HG02763 (cell line): ENCODE results near the gene SPINK2.

ENCODE experiments used
- ATAC-seq: cut with Tn5 transposase; IDR thresholded peaks from one replicate; pipeline ENCODE4 v1.9.1; 2021; ENCODE audit warnings: mild to moderate bottlenecking, moderate library complexity; ENCODE audit not compliant: unreplicated experiment

SPINK2 gene, protein sequence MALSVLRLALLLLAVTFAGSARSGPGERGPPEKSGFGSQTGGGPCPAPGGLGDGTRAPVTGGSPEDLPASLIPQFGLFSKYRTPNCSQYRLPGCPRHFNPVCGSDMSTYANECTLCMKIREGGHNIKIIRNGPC

GRCh38 chr4:56821381-56822243 is at the start of gene SPINK2:
SPINK2 (minus strand) TSS chr4:56821701; CDS start chr4:56821662, 39 bp downstream.
- peak; percentile 39 for ATAC-seq

- ATAC-seq: no peak
Measured at GRCh38 chr4:56870946-56871345, 49.4 kb upstream of the SPINK2 start.

GRCh38 chr4:56863441-56864139 is 42.1 kb upstream of the SPINK2 start:
- no peak for ATAC-seq

GRCh38 chr4:56861360-56861759 is 39.9 kb upstream of the SPINK2 start:
- no peak for ATAC-seq

GRCh38 chr4:56860781-56861180 is 39.3 kb upstream of the SPINK2 start:
- ATAC-seq: no peak

- peak; percentile 41 for ATAC-seq
Measured at GRCh38 chr4:56859841-56860240, 38.3 kb upstream of the SPINK2 start.

- no peak for ATAC-seq
Measured at GRCh38 chr4:56857601-56858309, 36.3 kb upstream of the SPINK2 start.

- ATAC-seq: no peak
Measured at GRCh38 chr4:56856656-56857055, 35.2 kb upstream of the SPINK2 start.

- ATAC-seq: no peak
Measured at GRCh38 chr4:56850910-56851309, 29.4 kb upstream of the SPINK2 start.

DNA sequence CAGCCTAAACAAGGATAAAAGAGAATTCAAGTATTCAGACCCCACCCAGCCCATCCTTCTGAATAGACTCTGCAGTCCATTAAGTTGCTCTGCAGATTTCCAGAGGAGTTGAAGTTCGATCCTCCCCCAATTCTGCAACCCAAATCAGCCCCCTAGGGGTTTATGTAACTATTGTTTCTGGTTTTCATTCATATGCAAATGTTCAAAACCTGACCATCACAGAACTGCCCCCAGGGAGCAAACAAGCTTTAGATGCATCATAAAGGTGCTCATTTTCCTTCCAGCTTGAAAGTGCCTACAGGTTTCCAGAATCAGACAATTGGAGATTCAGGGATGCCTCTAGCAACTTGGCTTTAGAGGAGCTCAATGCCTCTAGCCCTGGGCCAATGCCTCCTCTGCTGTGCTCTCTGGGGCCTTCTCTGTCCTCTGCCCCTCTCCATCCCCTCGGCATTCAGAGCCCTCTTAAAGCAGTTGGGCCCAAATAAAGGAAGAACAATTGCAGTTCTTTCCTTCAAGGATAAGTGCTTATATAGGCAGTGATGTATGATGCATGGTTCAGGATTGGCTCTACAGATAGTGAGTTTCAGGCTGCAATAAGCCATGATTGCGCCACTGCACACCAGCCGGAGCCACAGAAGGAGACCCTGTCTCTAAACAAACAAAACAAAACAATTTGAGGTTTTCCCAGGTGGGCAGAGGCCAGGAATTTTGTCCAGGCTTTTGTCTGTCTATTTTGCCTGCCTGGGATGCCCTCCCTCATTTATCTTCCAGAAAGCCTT is 23.5 kb upstream of the SPINK2 start:
- ATAC-seq: no peak

DNA sequence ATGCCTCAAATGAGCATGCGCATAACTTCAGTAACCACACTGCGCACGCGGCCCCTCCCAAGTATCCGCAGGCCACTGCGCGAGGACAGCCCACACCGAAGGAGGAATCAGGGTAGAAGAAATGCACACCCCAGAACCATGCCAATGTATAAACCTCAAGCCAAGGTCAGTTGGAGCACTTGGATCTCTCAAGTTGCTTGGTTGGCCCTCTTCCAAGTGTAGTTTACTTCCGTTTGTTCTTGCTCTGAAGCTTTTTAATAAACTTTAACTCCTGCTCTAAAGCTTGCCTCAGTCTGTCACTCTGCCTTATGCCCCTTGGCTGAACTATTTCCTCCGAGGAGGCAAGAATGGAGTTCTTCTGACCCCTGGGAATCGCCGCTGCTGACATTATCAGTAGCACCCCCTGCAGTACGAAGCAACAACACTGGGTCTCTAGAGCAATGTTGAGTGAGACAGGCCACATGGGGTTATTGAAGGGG is 22.0 kb upstream of the SPINK2 start:
- no peak for ATAC-seq

DNA sequence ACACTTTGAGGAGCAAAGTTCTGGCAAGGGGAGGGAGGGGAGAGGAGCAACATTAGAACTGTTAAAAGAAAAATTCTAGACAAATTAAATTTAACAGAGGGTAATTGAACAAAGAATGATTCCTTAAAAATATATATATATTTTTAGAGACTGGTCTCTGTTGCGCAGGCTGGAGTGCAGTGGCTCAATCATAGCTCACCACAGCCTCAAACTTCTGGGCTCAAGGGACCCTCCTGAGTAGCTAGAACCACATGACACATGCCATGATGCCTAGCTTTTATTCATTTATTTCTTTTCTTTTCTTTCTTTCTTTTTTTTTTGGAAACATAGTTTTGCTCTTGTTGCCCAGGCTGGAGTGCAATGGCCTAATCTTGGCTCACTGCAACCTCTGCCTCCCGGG is 19.1 kb upstream of the SPINK2 start:
- ATAC-seq: no peak

DNA sequence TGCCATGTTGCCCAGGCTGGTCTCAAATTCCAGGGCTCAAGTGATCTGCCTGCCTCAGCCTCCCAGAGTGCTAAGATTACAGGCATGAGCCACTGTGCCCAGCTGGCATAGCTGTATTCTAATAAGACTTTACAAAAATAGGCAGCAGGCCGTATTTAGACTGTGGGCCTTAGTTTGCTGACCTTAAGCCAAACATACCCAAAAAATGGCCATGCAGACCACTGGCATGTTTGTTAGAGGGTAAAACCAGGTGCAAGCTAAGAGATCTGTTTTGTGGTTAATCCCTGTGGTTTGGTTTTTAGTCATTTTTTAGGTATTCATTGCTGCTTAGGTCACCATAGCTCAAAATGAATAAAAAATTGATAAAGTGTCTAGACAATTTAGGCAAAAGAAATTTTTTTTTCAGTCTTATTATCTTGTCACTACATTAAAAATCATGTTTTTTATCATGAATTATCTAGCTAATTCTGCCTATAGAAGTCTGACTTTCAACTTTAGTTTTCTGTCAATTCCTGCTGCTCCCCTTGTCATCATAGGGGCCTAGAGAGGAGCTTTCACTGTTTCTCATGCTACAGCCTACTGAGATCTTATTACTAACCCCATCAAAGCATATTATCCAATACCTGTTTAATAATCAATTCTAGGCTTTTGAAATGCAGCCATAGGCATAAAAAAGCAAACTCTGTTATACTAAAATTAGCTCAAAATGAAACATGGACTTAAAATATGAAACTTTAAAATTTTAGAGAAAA is 7.5 kb upstream of the SPINK2 start:
- ATAC-seq: no peak

DNA sequence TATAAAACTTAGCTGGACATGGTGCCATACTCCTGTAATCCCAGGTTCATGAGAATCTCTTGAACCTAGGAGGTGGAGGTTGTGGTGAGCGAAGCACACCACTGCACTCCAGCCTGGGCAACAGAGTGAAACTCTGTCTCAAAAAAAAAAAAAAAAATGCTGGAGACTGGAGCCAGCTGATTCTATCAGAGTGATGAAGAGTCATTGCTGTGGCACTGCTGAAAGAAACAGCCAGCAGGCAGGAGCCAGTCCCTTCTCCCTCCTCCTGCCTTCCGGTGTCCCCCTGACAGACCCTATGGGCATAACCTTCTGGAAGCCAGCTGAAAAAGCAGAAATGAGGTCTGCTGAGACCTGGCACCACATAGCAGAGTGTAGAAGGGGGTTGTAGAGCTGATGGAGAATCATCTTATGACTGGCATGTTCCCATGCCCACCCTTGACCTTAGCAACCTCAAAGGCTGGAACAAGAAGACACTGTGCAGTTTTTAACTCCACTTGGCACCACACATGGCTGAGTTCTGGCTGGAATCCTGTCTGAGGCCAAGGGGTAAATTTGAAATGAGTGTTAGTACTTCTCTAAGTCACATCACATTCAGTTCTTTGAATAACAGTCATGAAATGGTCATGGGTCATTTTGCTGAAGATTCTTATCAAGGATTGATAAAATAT is 2.6 kb upstream of the SPINK2 start:
- no peak for ATAC-seq

GRCh38 chr4:56818797-56819196 is 2.7 kb downstream of the SPINK2 start:
- ATAC-seq: no peak

DNA sequence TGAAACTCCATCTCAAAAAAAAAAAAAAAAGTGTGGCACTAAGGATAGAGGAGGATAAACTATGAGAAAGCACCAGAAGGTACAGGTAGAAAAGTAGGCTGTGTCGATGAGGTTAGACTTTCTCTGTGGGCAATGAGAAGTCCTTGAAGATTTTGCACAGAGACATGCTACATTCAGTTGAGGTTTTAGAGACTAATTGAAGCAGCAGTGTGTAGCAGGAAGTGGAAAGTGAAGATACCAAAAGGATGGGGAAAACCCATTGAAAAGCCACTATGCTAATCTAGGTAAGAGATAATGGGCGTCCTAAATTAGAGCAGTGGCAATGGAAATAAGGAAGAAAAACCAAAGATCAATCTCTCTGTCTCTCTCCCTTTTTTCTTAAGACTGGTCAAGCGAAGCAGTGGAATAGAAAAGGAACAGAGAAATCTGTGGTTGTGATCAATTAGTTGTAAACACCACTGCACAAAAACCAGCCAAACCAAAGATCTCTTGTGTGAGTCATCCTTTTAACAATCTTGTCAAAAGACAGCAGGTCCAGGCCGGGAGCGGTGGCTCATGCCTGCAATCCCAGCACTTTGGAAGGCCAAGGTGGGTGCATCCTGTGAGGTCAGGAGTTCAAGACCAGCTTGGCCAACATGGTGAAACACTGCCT is 3.5 kb downstream of the SPINK2 start:
- ATAC-seq: peak; percentile 84

DNA sequence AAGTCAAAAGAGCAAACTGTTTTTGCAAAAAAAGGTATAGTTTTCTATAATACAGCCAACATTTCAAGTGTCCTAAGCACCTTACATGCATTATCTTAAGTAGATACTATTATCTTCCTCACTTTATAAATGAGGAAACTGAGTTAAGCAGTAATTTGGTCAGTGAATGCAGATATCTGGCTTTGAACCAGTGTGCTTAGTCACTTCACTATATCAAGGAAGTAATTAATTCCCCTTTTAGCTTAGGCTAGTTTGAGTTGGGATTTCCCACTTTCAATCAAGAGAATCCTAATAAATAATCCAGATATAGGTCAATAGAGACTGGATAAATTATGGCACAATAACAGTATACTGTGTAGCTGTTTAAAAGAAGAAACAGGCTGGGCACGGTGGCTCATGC is 14.8 kb downstream of the SPINK2 start:
- no peak for ATAC-seq

- ATAC-seq: no peak
Measured at GRCh38 chr4:56804551-56804950, 16.9 kb downstream of the SPINK2 start.

GRCh38 chr4:56803471-56803870 is 18.0 kb downstream of the SPINK2 start:
- ATAC-seq: no peak
